Testis (tissue), 3 donors: ENCODE data around the gene CREBRF. TPM values are rescaled to one million over a fixed set of nuclear protein-coding genes. Genes with fewer than 3 reads are reported as not detected.

ENCODE experiments used
- DNase-seq: peaks from one replicate; pipeline ENCODE4 v3.0.0-alpha.2; 2019
- H3K27ac ChIP-seq, 2 donors: fragments of 200-600 bp; sonication (generic); one replicate each; pipeline ENCODE4 v1.5.1; 2019
- H3K27me3 ChIP-seq: fragments of 200-600 bp; sonication (generic); one replicate; pipeline ENCODE4 v1.5.1; 2019
- H3K36me3 ChIP-seq: fragments of 200-600 bp; sonication (generic); one replicate; pipeline ENCODE4 v1.5.1; 2017; ENCODE audit warnings: low read depth; ENCODE audit errors: missing control alignments
- H3K4me1 ChIP-seq: fragments of 200-600 bp; sonication (generic); one replicate; pipeline ENCODE4 v1.5.1; 2019
- H3K4me3 ChIP-seq, 2 donors: fragments of 200-600 bp; sonication (generic); one replicate each; pipeline ENCODE4 v1.5.1; 2017 to 2019
- H3K9me3 ChIP-seq: fragments of 200-600 bp; sonication (generic); one replicate; pipeline ENCODE4 v1.5.1; 2017
- CTCF ChIP-seq, 3 experiments: fragments of 450-650 bp in 2 of 3; fragments of 200-600 bp in 1 of 3; sonication (generic) in 1 of 3; IDR thresholded peaks; one replicate each; pipeline ENCODE4 v1.5.1; 2016 to 2019; ENCODE audit warnings: antibody characterized with exemption in 3 of 3, mild to moderate bottlenecking in 2 of 3, moderate library complexity in 1 of 3
- POLR2A ChIP-seq: fragments of 450-650 bp; IDR thresholded peaks from one replicate; pipeline ENCODE4 v1.6.1; 2017; ENCODE audit warnings: antibody characterized with exemption, mild to moderate bottlenecking, moderate library complexity
- WGBS, 2 donors: methylation state at CpG; one replicate each; pipeline ENCODE4 v1.1.5; 2018; 5-methylcytosine and 5-hydroxymethylcytosine counted together
- intact Hi-C: fragments of 100-400 bp; cut with DNase I; formaldehyde crosslinking; loops from one replicate; pipeline ENCODE4 v1.15.1; 2023; ENCODE audit warnings: low total_unique reads
- polyA plus RNA-seq: library from polyadenylated mRNA; stranded (reverse); fragments of 350-450 nt; fragmentation: Illumina TruSeq; extraction: RNeasy Lipid Tissue Mini Kit (QIAGEN cat#74804); gene quantifications from one replicate; pipeline ENCODE4 v1.2.3, GENCODE V29; 2014; ENCODE audit warnings: low read depth, low replicate concordance; ENCODE audit not compliant: insufficient read depth
- total RNA-seq, 2 donors: library from RNA; depleted of rRNA; stranded (reverse); fragments of >200 nt; gene quantifications; one replicate each; pipeline ENCODE4 v1.2.3, GENCODE V29; 2016

Gene CREBRF
- total and polyA plus RNA-seq, 3 donors from 2014 or later = 24.2 to 58.4 (median 55.6) TPM

GRCh38 chr5:173051746-173052145 lies 4.4 kb upstream of the CREBRF start:
- Histone ChIP-seq H3K36me3 (no peaks in the 10 kb centered on the region), H3K9me3 (no peaks in the 10 kb centered on the region), H3K4me1 (peaks cover 7% of the 10 kb centered on the region), H3K27ac (peak overlapping the region; percentile 0 to 34), H3K4me3 (no peak overlapping the region), H3K27me3 (no peaks in the 10 kb centered on the region)
- TF ChIP-seq POLR2A (no peak), CTCF (IDR thresholded peaks at IDR 0.05) (no peak)
- DNase-seq = no peak
- intact Hi-C loops = no loop called here
- 60 to 74% methylated on average over 5 of the region's 5 CpGs for WGBS, 2 donors

GRCh38 chr5:173053041-173053440 lies 3.1 kb upstream of the CREBRF start:
- Histone ChIP-seq H3K27me3 (no peaks in the 10 kb centered on the region), H3K4me1 (peaks cover 10% of the 10 kb centered on the region), H3K27ac (no peak overlapping the region), H3K36me3 (no peaks in the 10 kb centered on the region), H3K9me3 (no peaks in the 10 kb centered on the region), H3K4me3 (no peak overlapping the region)
- no peak for DNase-seq
- intact Hi-C loops = no loop called here
- 76 to 77% methylated on average over 3 of the region's 3 CpGs for WGBS, 2 donors
- no peak for TF ChIP-seq POLR2A
- no peak for TF ChIP-seq CTCF (IDR thresholded peaks at IDR 0.05)

- H3K36me3 ChIP-seq = no peaks in the 10 kb centered on the region
- H3K27ac ChIP-seq = peak overlapping the region in 1 of 2 donors; percentile 99
- TF ChIP-seq POLR2A = no peak
- no peak for TF ChIP-seq CTCF (IDR thresholded peaks at IDR 0.05)
- H3K4me1 ChIP-seq = peaks cover 9% of the 10 kb centered on the region
- H3K27me3 ChIP-seq = no peaks in the 10 kb centered on the region
- intact Hi-C loops = no loop called here
- H3K9me3 ChIP-seq = no peaks in the 10 kb centered on the region
- H3K4me3 ChIP-seq = peak overlapping the region; percentile 96 to 99
- no peak for DNase-seq
- WGBS, 2 donors = 15 to 16% methylated on average over 10 of the region's 10 CpGs
These were observed 970 bp upstream of the CREBRF start for GRCh38 chr5:173055042-173055721.

- 1% methylated on average over 11 of the region's 11 CpGs for WGBS, 2 donors
- Histone ChIP-seq H3K4me3 (peak overlapping the region; percentile 96 to 99), H3K9me3 (no peaks in the 10 kb centered on the region), H3K27me3 (no peaks in the 10 kb centered on the region), H3K27ac (peak overlapping the region in 1 of 2 donors; percentile 99), H3K4me1 (peaks cover 6% of the 10 kb centered on the region), H3K36me3 (no peaks in the 10 kb centered on the region)
- intact Hi-C loops = no loop called here
- DNase-seq = no peak
- no peak for TF ChIP-seq POLR2A
- TF ChIP-seq CTCF (IDR thresholded peaks at IDR 0.05) = no peak
These were observed 500 bp upstream of the CREBRF start for GRCh38 chr5:173055722-173055982.

- Histone ChIP-seq H3K27ac (peak overlapping the region; percentile 98 to 99), H3K27me3 (no peaks in the 10 kb centered on the region), H3K4me1 (peaks cover 6% of the 10 kb centered on the region), H3K9me3 (no peaks in the 10 kb centered on the region), H3K36me3 (no peaks in the 10 kb centered on the region), H3K4me3 (peak overlapping the region; percentile 96 to 99)
- intact Hi-C loops = no loop called here
- no peak for DNase-seq
- WGBS, 2 donors = 1% methylated on average over 27 of the region's 27 CpGs; no CpG with 5 or more reads in 1 of the 2 donors
- no peak for TF ChIP-seq CTCF (IDR thresholded peaks at IDR 0.05)
- no peak for TF ChIP-seq POLR2A
These were observed 570 bp downstream of the CREBRF start for GRCh38 chr5:173056783-173057061.
